ENCODE data around the gene CDAN1.
A peak's percentile ranks its signal among the peaks of the same experiment; 100 is the strongest.
"Not testable (repeated sequence)": the region's sequence is repeated elsewhere in the genome, so short reads cannot be mapped to it uniquely, and the experiment has no call there.

CDAN1 gene

DNA sequence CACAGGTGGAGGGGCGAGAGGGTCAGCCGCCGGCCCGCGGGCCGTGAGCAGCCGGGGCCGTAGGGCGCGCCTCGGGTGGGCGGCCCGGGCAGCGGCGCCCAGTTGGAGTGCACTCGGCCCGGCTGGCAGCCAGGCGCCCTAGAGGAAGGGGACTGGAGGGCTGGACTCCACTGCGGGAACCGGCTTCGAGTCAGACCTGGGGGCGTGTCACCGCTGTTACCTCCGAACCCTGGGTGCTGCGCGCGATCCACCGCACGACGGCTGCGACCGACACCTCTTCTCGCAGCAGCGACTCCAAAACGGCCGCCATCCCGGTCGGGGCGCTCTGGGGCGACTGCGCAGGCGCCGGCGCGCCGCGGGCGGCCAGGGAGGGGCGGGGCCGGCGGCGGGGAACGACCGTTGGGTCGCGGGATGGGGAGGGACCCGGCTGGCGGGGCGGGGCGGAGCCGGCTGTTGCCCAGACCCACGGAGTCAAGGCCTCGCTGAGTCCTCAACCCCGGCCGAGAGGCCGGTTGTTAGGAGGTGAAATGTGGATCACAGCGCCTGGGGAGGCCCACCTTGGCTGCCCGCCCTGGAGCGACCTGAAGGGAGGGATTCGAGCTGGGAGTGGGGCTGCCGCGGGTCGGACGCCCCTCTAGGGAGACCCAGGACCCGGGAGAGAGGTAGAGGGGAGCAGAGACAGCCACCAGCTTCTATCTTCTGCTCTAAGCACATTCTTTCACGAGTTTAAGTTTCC, at the start of gene CDAN1:
CDAN1 (minus strand) TSS at position 336 of the 736 bp plus-strand sequence; CDS start at position 310, 26 bp downstream.
- peak; percentile 100 for DNase-seq (ENCODE audit: extremely low spot score, insufficient read length, low read depth)
- FAIRE-seq: peak; percentile 85

- FAIRE-seq (no peak), DNase-seq (ENCODE audit: extremely low spot score, insufficient read length, low read depth) (no peak)
These were observed 48.6 kb upstream of the CDAN1 start for GRCh38 chr15:42785569-42785968.

GRCh38 chr15:42784705-42785104, 47.8 kb upstream of the CDAN1 start:
- no peak for DNase-seq (ENCODE audit: extremely low spot score, insufficient read length, low read depth)
- FAIRE-seq: no peak

GRCh38 chr15:42782716-42783115, 45.8 kb upstream of the CDAN1 start:
- DNase-seq (ENCODE audit: extremely low spot score, insufficient read length, low read depth) (no peak), FAIRE-seq (no peak)

- FAIRE-seq (no peak), DNase-seq (ENCODE audit: extremely low spot score, insufficient read length, low read depth) (no peak)
These were observed 38.5 kb upstream of the CDAN1 start for GRCh38 chr15:42775416-42775815.

GRCh38 chr15:42772901-42773300, 36.0 kb upstream of the CDAN1 start:
- DNase-seq (ENCODE audit: extremely low spot score, insufficient read length, low read depth): no peak
- FAIRE-seq: no peak

- FAIRE-seq (no peak), DNase-seq (ENCODE audit: extremely low spot score, insufficient read length, low read depth) (no peak)
These were observed 35.2 kb upstream of the CDAN1 start for GRCh38 chr15:42772144-42772543.

GRCh38 chr15:42766109-42766508, 29.2 kb upstream of the CDAN1 start:
- DNase-seq (ENCODE audit: extremely low spot score, insufficient read length, low read depth); FAIRE-seq: not testable (repeated sequence)

DNA sequence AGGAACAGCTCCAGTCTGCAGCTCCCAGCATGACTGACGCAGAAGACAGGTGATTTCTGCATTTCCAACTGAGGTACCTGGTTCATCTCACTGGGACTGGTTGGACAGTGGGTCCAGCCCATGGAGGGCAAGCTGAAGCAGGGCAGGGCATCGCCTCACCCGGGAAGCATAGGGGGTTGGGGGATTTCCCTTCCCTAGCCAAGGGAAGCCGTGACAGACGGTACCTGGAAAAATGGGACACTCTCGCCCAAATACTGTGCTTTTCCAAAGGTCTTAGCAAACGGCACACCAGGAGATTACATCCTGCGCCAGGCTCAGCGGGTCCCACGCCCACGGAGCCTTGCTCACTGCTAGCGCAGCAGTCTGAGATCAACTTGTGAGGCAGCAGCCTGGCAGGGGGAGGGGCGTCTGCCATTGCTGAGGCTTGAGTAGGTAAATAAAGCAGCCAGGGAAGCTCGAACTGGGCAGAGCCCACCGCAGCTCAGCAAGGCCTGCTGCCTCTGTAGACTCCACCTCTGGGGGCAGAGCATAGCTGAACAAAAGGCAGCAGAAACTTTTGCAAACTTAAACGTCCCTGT, 27.3 kb upstream of the CDAN1 start:
- not testable (repeated sequence) for FAIRE-seq; DNase-seq (ENCODE audit: extremely low spot score, insufficient read length, low read depth)

DNA sequence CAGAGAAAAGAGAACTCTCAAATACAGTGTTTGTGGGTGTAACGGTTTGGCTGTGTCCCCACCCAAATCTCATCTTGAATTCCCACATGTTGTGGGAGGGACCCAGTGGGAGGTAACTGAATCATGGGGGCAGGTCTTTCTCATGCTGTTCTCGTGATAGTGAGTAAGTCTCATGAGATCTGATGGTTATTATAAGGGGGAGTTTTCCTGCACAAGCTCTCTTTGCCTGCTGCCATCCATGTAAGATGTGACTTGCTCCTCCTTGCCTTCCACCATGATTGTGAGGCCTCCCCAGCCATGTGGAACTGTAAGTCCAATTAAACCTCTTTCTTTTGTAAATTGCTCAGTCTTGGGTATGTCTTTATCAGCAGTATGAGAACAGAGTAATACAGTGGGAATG, 24.9 kb upstream of the CDAN1 start:
- DNase-seq (ENCODE audit: extremely low spot score, insufficient read length, low read depth); FAIRE-seq: not testable (repeated sequence)

DNA sequence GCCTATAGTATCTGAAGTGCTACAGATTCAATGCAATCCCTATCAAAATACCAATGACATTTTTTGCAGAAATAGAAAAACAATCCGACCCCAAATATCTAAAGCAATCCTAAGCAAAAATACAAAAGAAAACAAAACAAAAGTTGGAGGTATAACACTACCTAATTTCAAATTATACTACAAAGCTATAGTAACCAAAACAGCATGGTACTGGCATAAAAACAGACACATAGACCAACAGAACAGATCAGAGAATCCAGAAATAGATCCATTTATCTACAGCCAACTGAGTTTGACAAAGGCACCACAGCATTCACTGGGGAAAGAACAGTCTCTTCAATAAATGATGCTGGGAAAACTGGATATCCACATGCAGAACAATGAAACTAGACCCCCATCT, 23.8 kb upstream of the CDAN1 start:
- DNase-seq (ENCODE audit: extremely low spot score, insufficient read length, low read depth) (no peak), FAIRE-seq (no peak)

GRCh38 chr15:42759093-42759492, 22.2 kb upstream of the CDAN1 start:
- no peak for DNase-seq (ENCODE audit: extremely low spot score, insufficient read length, low read depth)
- FAIRE-seq: no peak

- DNase-seq (ENCODE audit: extremely low spot score, insufficient read length, low read depth): no peak
- no peak for FAIRE-seq
These were observed 13.4 kb upstream of the CDAN1 start for GRCh38 chr15:42750306-42750705.

DNA sequence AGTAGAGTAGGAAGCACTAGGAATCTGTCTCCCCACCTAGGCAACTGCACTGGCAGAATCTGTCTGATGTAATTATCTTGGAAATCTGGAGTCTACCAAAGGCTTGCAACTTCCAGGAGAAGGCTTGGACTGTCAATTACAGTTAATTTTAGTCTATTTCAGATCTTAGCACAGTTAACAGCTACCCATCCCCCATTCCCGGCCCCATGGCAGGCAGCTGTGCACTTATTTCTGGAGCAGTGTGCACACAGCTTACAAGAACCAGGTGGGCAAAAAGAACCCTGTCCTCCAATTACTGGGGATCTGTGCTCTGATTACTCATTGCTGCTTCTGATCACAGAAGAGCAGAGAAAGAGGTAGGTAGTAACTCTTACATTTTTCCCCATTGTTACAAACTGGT, 12.3 kb upstream of the CDAN1 start:
- DNase-seq (ENCODE audit: extremely low spot score, insufficient read length, low read depth) (no peak), FAIRE-seq (no peak)

DNA sequence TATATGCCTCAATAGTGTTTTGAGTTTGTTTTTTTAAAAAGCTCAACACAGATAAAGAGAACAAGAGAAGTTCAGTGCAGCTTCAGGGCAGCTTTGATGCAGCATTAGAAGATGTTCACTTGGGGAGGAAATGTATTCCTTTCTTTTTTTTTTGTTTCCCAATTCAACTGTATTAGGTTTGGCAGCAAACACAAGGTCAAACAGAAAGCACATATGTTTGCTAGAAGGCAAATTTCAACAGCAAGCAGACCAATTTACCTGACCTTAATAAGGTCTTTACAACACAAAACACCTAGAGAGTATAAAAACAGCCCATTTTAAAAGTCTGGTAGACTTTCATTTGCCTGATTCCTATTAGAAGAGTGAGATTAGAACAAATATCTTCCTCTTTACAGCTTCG, 7.3 kb upstream of the CDAN1 start:
- DNase-seq (ENCODE audit: extremely low spot score, insufficient read length, low read depth) (no peak), FAIRE-seq (no peak)

- FAIRE-seq (no peak), DNase-seq (ENCODE audit: extremely low spot score, insufficient read length, low read depth) (no peak)
These were observed 5.2 kb upstream of the CDAN1 start for GRCh38 chr15:42742149-42742548.

DNA sequence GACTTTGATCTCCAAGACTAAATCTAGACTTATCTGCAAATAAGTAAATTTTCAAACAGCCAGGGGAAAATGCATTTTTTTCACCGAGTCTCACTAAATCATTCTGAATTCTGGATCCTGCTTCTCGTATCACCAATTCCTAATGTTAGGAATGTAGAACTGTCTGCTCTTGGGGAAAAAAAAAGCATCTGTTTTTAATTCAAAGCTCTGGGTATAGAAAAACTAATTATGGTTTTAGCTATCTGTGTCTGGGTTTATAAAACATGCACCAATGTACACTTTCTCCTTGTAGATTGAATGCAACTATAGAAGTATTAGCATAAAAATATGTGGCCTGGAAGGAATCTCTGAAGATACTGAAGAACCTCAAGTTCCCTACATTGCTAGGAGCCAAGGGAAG, 4.8 kb upstream of the CDAN1 start:
- FAIRE-seq: no peak

DNA sequence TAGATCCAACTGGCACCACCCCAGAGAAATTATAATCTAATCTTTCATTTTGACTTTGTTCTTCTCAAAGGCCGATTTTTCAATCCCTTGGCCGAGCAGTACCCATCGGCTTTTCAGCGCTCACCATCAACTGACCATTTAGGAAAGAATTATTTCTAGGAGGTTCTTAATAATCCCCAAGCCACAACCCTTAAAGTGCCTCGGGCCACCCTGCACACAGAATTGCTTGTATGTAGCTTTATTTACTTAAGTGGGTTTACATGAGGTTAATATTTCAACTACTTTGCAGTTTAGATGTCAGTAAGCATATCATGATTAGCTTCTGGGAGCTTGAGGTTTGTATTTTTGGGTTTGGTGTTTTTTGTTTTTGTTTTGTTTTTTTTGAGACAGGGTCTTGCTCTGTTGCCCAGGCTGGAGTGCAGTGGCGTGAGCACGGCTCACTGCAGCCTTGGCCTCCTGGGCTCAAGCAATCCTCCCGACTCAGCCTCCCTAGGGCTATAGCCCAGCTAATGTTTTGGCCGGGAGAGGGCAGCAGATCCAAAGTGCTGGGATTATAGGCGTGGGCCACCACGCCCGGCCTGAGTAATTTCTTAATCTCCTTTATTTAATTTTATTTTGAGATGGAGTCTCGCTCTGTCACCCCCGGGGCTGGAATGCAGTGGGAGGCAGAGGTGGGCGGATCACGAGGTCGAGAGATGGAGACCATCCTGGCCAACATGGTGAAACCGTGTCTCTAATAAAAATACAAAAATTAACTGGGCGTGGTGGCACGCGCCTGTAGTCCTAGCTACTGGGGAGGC, 801 bp upstream of the CDAN1 start:
- DNase-seq (ENCODE audit: extremely low spot score, insufficient read length, low read depth): no peak
- no peak for FAIRE-seq

More for the DNA sequence above, 4.8 kb upstream of the CDAN1 start:
- no peak for DNase-seq (ENCODE audit: extremely low spot score, insufficient read length, low read depth)

- FAIRE-seq: no peak
These were observed 643 bp downstream of the CDAN1 start for GRCh38 chr15:42736178-42736792.

GRCh38 chr15:42735382-42736165, 1.4 kb downstream of the CDAN1 start:
- DNase-seq (ENCODE audit: extremely low spot score, insufficient read length, low read depth): no peak
- FAIRE-seq: no peak

More at GRCh38 chr15:42736178-42736792, 643 bp downstream of the CDAN1 start:
- DNase-seq (ENCODE audit: extremely low spot score, insufficient read length, low read depth): peak; percentile 15

Measured in GM18507 (cell line).